GM12878 (cell line): ENCODE results near the gene PPIC. TPM values are rescaled to one million over a fixed set of nuclear protein-coding genes. Genes with fewer than 3 reads are reported as not detected.

ENCODE experiments used
- ATAC-seq: fragments of 200-7000 bp; cut with Tn5 transposase; 3 replicates; pipeline ENCODE4 v1.9.1; 2020; ENCODE audit warnings: mild to moderate bottlenecking, moderate library complexity
- BruUV-seq: library from RNA; stranded (reverse); fragments of 400-500 nt; replicated peaks from 2 replicates; lab custom pipeline; 2021; lab: Mats Ljungman, UMichigan
- CTCF ChIA-PET: fragments of 300-600 bp; sonication (Branson Sonifier 250); formaldehyde crosslinking; extraction: SDS; loops from one replicate; lab custom pipeline; 2021; ENCODE audit warnings: inconsistent platforms; lab: Yijun Ruan, JAX
- POLR2A ChIA-PET: fragments of 350-600 bp; formaldehyde crosslinking; extraction: SDS; loops from one replicate; lab custom pipeline; 2021; ENCODE audit warnings: inconsistent platforms; lab: Charles Lee
- RAD21 ChIA-PET: fragments of 300-600 bp; sonication (Branson Sonifier 250); formaldehyde crosslinking; loops from one replicate; lab custom pipeline; 2023; ENCODE audit warnings: antibody characterized with exemption; ENCODE audit not compliant: unreplicated experiment; lab: Charles Lee
- SMC1A ChIA-PET: fragments of 300-600 bp; sonication (Branson Sonifier 250); formaldehyde crosslinking; loops from one replicate; lab custom pipeline; 2023; ENCODE audit not compliant: unreplicated experiment, uncharacterized antibody; lab: Charles Lee
- DNase-seq: peaks from one replicate; pipeline ENCODE4 v3.0.0-alpha.2; 2011; ENCODE audit warnings: low read depth, low spot score
- FAIRE-seq: peaks from 3 replicates; lab custom pipeline; 2011; peaks lifted over from hg19 to GRCh38; lab: Jason Lieb, UNC
- H2AFZ ChIP-seq: 2 replicates; pipeline ENCODE4 v1.6.0; 2011; ENCODE audit warnings: low read depth, low read length, control low read depth; ENCODE audit not compliant: control insufficient read depth
- H3K27ac ChIP-seq: 2 replicates; pipeline ENCODE4 v1.5.1; 2011; ENCODE audit warnings: control low read depth; ENCODE audit not compliant: control insufficient read depth, insufficient read depth
- H3K27me3 ChIP-seq, 2 experiments: replicated peaks in 1 of 2; 2 replicates each; pipeline versions ENCODE4 v1.6.0 to v1.6.1; 2011; ENCODE audit warnings: low read length in 1 of 2; ENCODE audit not compliant: control insufficient read depth in 2 of 2, insufficient read depth in 2 of 2
- H3K36me3 ChIP-seq, 2 experiments: 2 replicates each; pipeline ENCODE4 v1.5.1; 2011; ENCODE audit warnings: low read length in 1 of 2; ENCODE audit not compliant: control insufficient read depth in 2 of 2, insufficient read depth in 2 of 2
- H3K4me1 ChIP-seq: 2 replicates; pipeline ENCODE4 v1.6.1; 2011; ENCODE audit warnings: mild to moderate bottlenecking, low read length, moderate library complexity, mixed read lengths; ENCODE audit not compliant: control insufficient read depth, insufficient read depth
- H3K4me2 ChIP-seq: 2 replicates; pipeline ENCODE4 v1.6.0; 2011; ENCODE audit warnings: control low read depth; ENCODE audit not compliant: control insufficient read depth, insufficient read depth
- H3K4me3 ChIP-seq: fragments of 200-600 bp; sonication (generic); 2 replicates; pipeline ENCODE4 v1.5.1; 2016
- H3K79me2 ChIP-seq: 2 replicates; pipeline ENCODE4 v1.6.0; 2011; ENCODE audit warnings: low read length; ENCODE audit not compliant: control insufficient read depth, insufficient read depth
- H3K9ac ChIP-seq: 2 replicates; pipeline ENCODE4 v1.8.0; 2011; ENCODE audit warnings: low read length, control low read depth, mixed read lengths; ENCODE audit not compliant: control insufficient read depth, insufficient read depth
- H3K9me3 ChIP-seq: replicated peaks from 3 replicates; pipeline ENCODE4 v1.5.1; 2011; ENCODE audit warnings: mild to moderate bottlenecking, low read length; ENCODE audit not compliant: control insufficient read depth, insufficient read depth
- H4K20me1 ChIP-seq: 2 replicates; pipeline ENCODE4 v1.6.0; 2011; ENCODE audit not compliant: control insufficient read depth, insufficient read depth
- E4F1 ChIP-seq: fragments of 450-650 bp; IDR thresholded peaks from 2 replicates; pipeline ENCODE4 v1.6.1; 2018; ENCODE audit warnings: borderline replicate concordance, mild to moderate bottlenecking; ENCODE audit not compliant: partially characterized antibody
- KAT2A ChIP-seq: conservative IDR thresholded peaks from 2 replicates; pipeline ENCODE4 v1.6.1; 2011; ENCODE audit warnings: low read depth, low read length; ENCODE audit not compliant: control insufficient read depth
- MEF2B ChIP-seq: fragments of 450-650 bp; IDR thresholded peaks from 2 replicates; pipeline ENCODE4 v1.6.1; 2018; ENCODE audit warnings: mild to moderate bottlenecking, moderate library complexity; ENCODE audit not compliant: partially characterized antibody, poor library complexity, severe bottlenecking
- POLR2AphosphoS2 ChIP-seq: IDR thresholded peaks from 2 replicates; pipeline ENCODE4 v1.6.1; 2011; ENCODE audit warnings: low read depth, mild to moderate bottlenecking, low read length, improper control_type of control experiment, moderate library complexity
- PRDM15 ChIP-seq: fragments of 450-650 bp; formaldehyde crosslinking; IDR thresholded peaks from 2 replicates; pipeline ENCODE4 v1.4.0; 2020; ENCODE audit warnings: mild to moderate bottlenecking, moderate library complexity
- ZZZ3 ChIP-seq: IDR thresholded peaks from 2 replicates; pipeline ENCODE4 v1.6.1; 2011; ENCODE audit warnings: low read depth; ENCODE audit not compliant: control insufficient read depth, insufficient read length
- WGBS: methylation state at CpG from one replicate; pipeline ENCODE4 v1.1.6; 2016; ENCODE audit warnings: low lambda C conversion rate; ENCODE audit not compliant: insufficient replicate concordance, insufficient coverage; ENCODE audit errors: missing lambda C conversion rate; 5-methylcytosine and 5-hydroxymethylcytosine counted together
- in situ Hi-C: fragments of 300-500 bp; cut with MboI; formaldehyde crosslinking; loops from 9 replicates; pipeline ENCODE4 v1.14.3; 2018; ENCODE audit warnings: mixed read lengths
- intact Hi-C: fragments of 100-400 bp; cut with micrococcal nuclease; formaldehyde crosslinking; loops from one replicate; pipeline ENCODE4 v1.14.2; 2022; ENCODE audit not compliant: unreplicated experiment
- polyA plus RNA-seq, 11 experiments: library from polyadenylated mRNA; depleted of rRNA in 4 of 11; unstranded in 6 of 11; stranded (reverse) in 5 of 11; fragments of >200 nt; fragmentation: Nextera tagmentation in 4 of 11; fragmentation: Illumina TruSeq in 1 of 11; extraction: Ambion mirVana in 4 of 11; extraction: Trizol in 1 of 11; gene quantifications; 1 replicate in 1 of 11; 2 replicates in 10 of 11; pipeline versions ENCODE4 v1.2.1 to v1.2.3, GENCODE V29; 2011 to 2016; ENCODE audit warnings: inconsistent platforms in 2 of 11, missing spikeins in 2 of 11, low read depth in 1 of 11
- total RNA-seq, 4 experiments: library from RNA; depleted of rRNA in 3 of 4; stranded (reverse); fragments of >200 nt in 3 of 4; fragmentation: Illumina TruSeq in 1 of 4; extraction: Trizol in 1 of 4; gene quantifications; 2 replicates each; pipeline versions ENCODE4 v1.2.1 to v1.2.3, GENCODE V29; 2013 to 2021
- TF ChIP-seq, protein P1 (sequence below): IDR thresholded peaks from 2 replicates; pipeline ENCODE4 v1.6.1; 2012; ENCODE audit warnings: improper control_type of control experiment, low read depth, low read length; ENCODE audit not compliant: insufficient replicate concordance
- TF ChIP-seq, protein P2 (sequence below): IDR thresholded peaks from 2 replicates; pipeline ENCODE4 v1.6.1; 2011; ENCODE audit warnings: low read depth, low read length, improper control_type of control experiment, borderline replicate concordance

Gene PPIC
- total and polyA plus RNA-seq, 10 of the 15 experiments (the other 5 are each of a cell fraction or from before 2014, with no cell fraction given): 0.12 to 0.21 TPM; not detected in 8

GRCh38 chr5:123046222-123046621, 9.7 kb upstream of the PPIC start (continued):
- TF ChIP-seq, protein P1, sequence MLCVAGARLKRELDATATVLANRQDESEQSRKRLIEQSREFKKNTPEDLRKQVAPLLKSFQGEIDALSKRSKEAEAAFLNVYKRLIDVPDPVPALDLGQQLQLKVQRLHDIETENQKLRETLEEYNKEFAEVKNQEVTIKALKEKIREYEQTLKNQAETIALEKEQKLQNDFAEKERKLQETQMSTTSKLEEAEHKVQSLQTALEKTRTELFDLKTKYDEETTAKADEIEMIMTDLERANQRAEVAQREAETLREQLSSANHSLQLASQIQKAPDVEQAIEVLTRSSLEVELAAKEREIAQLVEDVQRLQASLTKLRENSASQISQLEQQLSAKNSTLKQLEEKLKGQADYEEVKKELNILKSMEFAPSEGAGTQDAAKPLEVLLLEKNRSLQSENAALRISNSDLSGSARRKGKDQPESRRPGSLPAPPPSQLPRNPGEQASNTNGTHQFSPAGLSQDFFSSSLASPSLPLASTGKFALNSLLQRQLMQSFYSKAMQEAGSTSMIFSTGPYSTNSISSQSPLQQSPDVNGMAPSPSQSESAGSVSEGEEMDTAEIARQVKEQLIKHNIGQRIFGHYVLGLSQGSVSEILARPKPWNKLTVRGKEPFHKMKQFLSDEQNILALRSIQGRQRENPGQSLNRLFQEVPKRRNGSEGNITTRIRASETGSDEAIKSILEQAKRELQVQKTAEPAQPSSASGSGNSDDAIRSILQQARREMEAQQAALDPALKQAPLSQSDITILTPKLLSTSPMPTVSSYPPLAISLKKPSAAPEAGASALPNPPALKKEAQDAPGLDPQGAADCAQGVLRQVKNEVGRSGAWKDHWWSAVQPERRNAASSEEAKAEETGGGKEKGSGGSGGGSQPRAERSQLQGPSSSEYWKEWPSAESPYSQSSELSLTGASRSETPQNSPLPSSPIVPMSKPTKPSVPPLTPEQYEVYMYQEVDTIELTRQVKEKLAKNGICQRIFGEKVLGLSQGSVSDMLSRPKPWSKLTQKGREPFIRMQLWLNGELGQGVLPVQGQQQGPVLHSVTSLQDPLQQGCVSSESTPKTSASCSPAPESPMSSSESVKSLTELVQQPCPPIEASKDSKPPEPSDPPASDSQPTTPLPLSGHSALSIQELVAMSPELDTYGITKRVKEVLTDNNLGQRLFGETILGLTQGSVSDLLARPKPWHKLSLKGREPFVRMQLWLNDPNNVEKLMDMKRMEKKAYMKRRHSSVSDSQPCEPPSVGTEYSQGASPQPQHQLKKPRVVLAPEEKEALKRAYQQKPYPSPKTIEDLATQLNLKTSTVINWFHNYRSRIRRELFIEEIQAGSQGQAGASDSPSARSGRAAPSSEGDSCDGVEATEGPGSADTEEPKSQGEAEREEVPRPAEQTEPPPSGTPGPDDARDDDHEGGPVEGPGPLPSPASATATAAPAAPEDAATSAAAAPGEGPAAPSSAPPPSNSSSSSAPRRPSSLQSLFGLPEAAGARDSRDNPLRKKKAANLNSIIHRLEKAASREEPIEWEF: no peak
- TF ChIP-seq, protein P2, sequence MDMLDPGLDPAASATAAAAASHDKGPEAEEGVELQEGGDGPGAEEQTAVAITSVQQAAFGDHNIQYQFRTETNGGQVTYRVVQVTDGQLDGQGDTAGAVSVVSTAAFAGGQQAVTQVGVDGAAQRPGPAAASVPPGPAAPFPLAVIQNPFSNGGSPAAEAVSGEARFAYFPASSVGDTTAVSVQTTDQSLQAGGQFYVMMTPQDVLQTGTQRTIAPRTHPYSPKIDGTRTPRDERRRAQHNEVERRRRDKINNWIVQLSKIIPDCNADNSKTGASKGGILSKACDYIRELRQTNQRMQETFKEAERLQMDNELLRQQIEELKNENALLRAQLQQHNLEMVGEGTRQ: no peak

DNA sequence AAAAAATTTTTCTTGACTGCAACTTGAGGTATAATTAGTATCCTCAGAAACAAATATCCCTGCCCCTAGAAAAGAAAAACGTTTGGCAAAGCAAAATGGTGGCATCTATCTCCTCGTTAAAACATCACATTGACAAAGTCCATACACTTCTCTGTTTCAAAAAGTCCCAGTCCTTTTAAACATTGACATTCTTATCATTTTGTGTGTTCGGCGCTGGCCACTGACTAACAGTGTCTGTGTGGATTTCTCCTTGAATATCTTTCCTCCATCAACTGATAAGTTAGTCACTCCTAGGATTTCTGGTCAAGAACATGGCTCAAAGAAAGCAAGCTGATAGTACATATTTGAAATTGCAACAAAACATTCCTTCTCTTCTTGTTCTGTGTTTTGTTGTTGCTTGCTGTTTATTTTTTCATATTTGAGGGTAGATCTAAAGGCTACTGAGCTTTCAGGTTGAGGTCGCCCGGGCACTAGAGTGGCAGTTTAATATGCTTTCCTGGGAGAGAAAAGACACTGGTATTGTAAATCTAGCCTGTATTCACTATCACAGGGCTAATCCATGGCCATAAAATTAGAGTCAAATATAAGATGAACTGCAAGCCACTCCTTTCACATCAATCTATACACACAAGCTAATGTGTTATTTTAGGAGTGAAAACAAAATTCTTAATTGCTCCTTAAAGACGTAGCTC, 8.5 kb upstream of the PPIC start:
- Histone ChIP-seq H3K27ac (no peak overlapping the region), H3K4me2 (no peak overlapping the region), H3K9me3 (no peaks in the 10 kb centered on the region), H4K20me1 (no peaks in the 10 kb centered on the region), H3K4me3 (no peak overlapping the region), H3K79me2 (no peaks in the 10 kb centered on the region), H2AFZ (no peak overlapping the region), H3K4me1 (no peaks in the 10 kb centered on the region), H3K36me3 (no peaks in the 10 kb centered on the region), H3K27me3 (no peaks in the 10 kb centered on the region; a peak in 1 of 4 replicates), H3K9ac (no peak overlapping the region)
- ChIA-PET SMC1A (interaction anchor here (0.6 to 1.3 kb wide), 2 partner anchors 17 to 254 kb away, joined by 3 read pairs; no protein-coding TSS in a partner anchor), RAD21 (no interaction called here), CTCF (no interaction called here), POLR2A (no interaction called here)
- BruUV-seq: no TSS peak
- DNase-seq (no peak), FAIRE-seq (no peak), ATAC-seq (no peak)
- in situ Hi-C loops: no loop called here
- intact Hi-C loops: no loop called here
- WGBS: 54% methylated on average over 7 of the region's 7 CpGs
- TF ChIP-seq ZZZ3: no peak
- TF ChIP-seq E4F1: no peak
- no peak for TF ChIP-seq PRDM15
- no peak for TF ChIP-seq POLR2AphosphoS2
- no peak for TF ChIP-seq MEF2B
- TF ChIP-seq KAT2A: no peak
